Omental fat pad (tissue), 4 donors: ENCODE measurements around the gene PLCG2. TPM values are rescaled to one million over a fixed set of nuclear protein-coding genes. Genes with fewer than 3 reads are reported as not detected.
A peak's percentile ranks its signal among the peaks of the same experiment; 100 is the strongest.

Source experiments
- ATAC-seq: fragments of 150-250 bp; one replicate; pipeline ENCODE4 v1.9.1; 2016; ENCODE audit warnings: mild to moderate bottlenecking, moderate library complexity; ENCODE audit not compliant: low FRiP score
- DNase-seq: peaks from one replicate; pipeline ENCODE4 v3.0.0-alpha.2; 2019; ENCODE audit warnings: low spot score
- total RNA-seq, 4 donors: library from RNA; depleted of rRNA; stranded (reverse); fragments of >200 nt; gene quantifications; one replicate each; pipeline ENCODE4 v1.1.0, GENCODE V29; 2016
- TF ChIP-seq, protein P1 (sequence below), 3 donors: fragments of 450-650 bp; IDR thresholded peaks; one replicate each; pipeline ENCODE4 v1.5.1; 2016 to 2017; ENCODE audit warnings: antibody characterized with exemption in 3 of 3, mild to moderate bottlenecking in 3 of 3, moderate library complexity in 2 of 3

Gene PLCG2
- total RNA-seq, 4 donors from 2014 or later = 8.3 to 59.6 (median 19.9) TPM

DNA sequence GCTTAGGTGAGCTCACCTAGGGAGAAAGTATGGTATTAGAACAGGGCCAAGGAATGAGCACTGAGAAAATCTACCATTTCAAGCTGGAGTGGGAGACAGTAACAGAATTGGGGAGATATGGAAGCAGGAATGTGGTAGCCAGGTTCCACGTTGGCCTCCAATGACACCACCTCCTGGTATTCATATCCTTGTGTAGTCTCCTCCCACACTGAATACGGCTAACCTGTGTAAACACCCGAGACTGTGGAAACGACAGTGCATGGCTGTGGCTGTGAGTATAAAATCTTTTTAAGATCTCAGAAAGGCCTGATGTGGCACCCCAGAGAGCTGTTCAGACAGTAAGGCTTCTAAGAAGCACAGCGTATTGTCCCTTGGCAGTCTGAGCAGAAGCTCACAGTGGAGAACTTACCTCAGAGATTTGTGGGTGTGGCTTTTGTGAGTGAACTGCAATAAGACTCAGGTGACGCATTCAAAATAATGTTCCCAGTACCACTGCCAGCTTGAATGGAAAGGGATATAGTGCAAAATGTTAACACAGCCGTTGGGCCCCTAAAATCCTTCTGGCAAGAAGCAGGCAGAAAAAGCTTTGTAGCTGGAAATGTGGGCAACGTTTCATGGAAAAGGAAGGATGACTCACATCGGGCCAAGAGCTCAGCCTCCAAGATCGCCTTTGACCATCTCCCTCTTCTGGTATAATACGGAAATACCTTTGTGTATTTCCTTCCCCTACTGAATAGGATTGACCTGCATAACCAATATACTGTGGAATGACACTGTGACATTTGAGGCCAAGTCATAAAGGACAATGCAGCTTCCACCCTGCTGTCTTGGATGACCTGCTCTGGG lies 217.8 kb downstream of the PLCG2 start:
- ATAC-seq = peak; percentile 53
- TF ChIP-seq, protein P1, sequence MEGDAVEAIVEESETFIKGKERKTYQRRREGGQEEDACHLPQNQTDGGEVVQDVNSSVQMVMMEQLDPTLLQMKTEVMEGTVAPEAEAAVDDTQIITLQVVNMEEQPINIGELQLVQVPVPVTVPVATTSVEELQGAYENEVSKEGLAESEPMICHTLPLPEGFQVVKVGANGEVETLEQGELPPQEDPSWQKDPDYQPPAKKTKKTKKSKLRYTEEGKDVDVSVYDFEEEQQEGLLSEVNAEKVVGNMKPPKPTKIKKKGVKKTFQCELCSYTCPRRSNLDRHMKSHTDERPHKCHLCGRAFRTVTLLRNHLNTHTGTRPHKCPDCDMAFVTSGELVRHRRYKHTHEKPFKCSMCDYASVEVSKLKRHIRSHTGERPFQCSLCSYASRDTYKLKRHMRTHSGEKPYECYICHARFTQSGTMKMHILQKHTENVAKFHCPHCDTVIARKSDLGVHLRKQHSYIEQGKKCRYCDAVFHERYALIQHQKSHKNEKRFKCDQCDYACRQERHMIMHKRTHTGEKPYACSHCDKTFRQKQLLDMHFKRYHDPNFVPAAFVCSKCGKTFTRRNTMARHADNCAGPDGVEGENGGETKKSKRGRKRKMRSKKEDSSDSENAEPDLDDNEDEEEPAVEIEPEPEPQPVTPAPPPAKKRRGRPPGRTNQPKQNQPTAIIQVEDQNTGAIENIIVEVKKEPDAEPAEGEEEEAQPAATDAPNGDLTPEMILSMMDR (IDR thresholded peaks at IDR 0.05) = no peak
- DNase-seq = no peak

DNA sequence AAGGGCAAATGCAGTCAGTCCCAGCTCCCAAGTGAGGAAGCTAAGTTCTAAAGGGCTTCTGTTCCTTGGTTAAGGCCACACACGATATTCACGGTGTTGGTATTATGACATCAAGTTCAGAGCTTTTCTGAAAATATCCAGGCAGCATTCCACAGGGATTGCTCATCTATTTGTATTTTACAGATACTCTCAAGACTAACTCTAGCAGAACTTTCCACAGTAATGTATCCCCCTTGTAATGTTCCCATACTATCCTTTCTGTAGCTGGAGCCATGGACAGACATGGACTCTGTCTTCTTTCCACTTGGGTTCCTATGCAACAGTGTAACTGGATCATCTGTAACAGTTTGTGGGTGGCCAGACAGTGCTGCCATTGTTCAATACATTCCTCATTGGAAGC lies 218.6 kb downstream of the PLCG2 start:
- peak; percentile 58 for ATAC-seq
- no peak for DNase-seq
- TF ChIP-seq, protein P1 (IDR thresholded peaks at IDR 0.05) = no peak

DNA sequence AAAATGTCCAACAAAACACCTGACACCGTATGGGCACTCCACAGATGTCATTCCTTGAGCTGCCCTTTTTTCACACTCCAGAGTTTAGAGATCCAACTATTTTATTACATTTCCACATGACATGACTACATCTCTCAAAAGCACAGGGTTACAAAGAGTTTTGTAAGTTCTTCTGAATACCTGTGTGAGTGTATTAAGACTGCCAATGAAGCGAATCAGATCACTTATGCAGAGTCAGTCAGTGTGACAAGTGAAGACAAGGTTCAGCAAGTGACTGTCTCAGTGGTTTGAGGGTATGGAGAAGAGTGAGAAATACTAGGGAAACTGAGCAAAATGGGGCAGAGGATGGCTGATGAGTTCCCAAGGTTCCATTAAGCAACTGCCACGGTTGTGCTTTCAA lies 223.7 kb downstream of the PLCG2 start:
- ATAC-seq (no peak), DNase-seq (no peak)
- TF ChIP-seq, protein P1 (IDR thresholded peaks at IDR 0.05) = no peak

DNA sequence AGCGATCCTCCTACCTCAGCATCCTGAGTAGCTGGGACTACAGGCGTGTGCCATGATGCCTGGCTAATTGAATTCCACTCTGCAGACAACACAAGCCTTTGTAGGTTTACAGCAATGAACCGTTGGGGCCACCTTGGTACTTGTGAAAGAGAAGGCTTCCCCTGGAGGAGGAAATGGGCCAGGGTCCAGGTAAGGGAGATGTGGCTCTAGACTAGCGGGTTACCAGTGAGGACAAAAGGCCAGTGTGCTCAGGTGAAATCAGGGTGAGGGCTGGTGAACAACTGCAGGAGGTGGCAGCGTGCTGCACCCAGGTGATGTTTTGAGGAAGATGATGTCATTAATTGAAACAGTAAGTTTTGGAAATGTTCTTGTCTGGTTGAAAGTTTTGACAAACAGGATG lies 225.5 kb downstream of the PLCG2 start:
- TF ChIP-seq, protein P1 (IDR thresholded peaks at IDR 0.05) = no peak
- no peak for ATAC-seq
- no peak for DNase-seq

DNA sequence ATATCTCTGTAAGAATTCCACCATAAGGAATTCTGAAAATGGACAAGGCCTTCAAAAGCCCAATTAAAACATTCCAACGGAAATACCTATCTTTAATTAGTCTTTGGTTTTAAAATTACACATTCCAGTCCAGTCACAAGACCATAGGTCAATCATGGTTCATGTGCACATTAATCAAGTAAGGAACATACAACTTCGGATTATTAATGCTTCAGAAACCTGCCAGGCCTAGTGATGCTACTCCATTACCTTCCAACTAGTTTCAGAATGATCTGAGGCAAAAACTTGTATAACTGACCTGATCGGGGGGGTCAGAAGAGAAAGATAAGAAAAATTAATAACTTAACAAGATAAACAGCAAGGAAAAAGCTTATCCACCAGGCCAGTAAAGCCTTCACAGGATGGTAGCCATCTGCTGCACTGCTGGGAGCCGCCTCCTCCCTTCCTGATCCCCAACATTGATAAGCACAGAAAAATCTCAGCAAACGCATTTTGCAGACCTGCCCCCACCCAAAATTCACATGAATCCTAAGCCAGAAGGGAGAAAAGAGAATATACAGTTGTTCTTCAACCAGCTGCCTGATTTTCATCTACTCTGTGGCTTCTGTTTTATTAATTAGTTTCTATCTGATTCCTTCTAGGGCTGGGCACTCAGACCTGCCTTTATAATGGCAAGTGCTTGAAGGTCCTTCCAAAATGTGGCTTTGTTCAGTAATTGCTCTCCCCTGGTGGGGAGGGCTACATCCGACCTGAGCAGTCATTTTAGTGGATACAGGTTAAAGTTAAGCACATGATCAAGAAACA lies 226.1 kb downstream of the PLCG2 start:
- no peak for ATAC-seq

DNA sequence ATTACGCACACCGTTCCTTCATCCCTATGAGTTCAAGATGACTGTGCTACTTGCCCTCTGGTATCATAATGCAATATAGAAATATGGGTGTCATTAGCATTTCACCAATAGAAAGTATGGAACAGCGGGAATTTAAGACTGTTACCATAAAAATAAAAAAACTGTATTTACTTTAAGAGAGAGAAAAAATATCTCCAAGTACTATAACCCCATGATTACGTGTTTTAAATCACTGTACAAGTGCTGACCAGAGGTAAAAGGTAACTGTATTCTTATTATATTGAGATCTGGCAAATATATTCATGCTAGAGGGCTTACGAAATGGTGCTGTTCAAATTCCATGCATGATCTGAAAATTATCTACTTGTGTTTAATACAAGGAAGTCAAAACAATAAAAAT lies 226.9 kb downstream of the PLCG2 start:
- no peak for ATAC-seq
- TF ChIP-seq, protein P1 (IDR thresholded peaks at IDR 0.05) = no peak
- no peak for DNase-seq

More for the DNA sequence above, 226.1 kb downstream of the PLCG2 start:
- DNase-seq = no peak
- TF ChIP-seq, protein P1 (IDR thresholded peaks at IDR 0.05) = no peak
